Ramos (cell line): ENCODE data around the gene NHS.

Experiments used
- in situ Hi-C: fragments of 300-500 bp; cut with MboI; formaldehyde crosslinking; loops from one replicate; pipeline ENCODE4 v1.14.3; 2022; ENCODE audit warnings: low sequenced_read_pairs; ENCODE audit not compliant: unreplicated experiment

Gene NHS

DNA sequence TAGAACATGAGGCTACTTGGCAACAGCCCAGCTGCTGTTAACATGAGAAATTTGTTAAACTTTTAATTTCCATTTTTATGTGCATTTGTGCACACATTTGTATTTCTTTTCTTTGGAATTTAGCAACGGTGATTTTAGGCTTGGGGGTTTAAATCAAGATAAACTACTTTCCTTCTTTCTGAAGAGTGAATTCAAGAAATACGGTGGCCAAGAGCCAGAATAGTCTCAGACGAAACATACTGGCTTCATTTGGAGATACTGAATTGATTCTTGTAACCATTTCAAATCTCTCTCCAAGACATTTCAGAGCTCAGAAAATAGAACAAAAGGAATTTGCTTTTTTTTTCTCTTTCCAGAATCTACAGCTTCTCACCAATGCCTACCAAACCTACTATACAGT is 228.2 kb downstream of the NHS start:
- in situ Hi-C loops, result no loop called here

DNA sequence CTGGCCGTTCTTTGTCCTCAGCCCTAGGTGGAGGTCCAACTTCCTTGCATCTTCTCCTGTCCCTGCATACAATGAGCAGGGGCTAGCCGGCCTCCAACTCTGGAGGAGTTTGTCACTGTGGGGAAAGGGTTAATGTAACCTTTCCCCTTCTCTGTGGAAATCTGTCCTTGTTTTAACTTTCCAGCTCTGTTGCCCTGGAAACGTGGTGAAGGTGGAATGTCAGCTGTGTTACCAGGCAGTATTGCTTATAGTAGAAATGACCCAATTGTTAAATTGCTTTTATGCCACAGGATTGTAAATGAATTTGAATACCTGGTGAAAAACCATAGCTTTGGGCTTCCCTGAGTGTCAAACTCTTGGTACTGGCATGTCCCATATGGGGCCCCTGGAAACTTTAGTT is 230.7 kb downstream of the NHS start:
- in situ Hi-C loops, result no loop called here

DNA sequence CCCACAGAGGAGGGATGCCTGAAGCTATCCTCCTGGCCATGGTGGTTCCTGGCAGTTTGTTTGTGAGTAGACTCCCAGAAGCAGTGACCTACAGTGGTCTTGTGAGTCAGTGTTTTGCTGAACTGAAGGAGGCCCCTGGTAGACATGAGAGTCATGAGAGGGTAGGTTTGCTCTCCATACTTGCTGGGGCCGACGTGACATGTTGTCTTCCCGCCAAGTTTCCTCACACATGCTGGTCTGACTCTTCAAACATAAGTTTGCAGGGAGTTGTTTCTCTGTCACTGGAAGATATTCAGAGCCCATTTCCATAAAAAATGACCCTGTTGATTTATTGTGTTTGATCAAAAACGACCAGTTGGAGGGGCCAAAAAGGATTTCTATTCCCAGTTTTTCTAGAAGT is 231.2 kb downstream of the NHS start:
- in situ Hi-C loops, result no loop called here

DNA sequence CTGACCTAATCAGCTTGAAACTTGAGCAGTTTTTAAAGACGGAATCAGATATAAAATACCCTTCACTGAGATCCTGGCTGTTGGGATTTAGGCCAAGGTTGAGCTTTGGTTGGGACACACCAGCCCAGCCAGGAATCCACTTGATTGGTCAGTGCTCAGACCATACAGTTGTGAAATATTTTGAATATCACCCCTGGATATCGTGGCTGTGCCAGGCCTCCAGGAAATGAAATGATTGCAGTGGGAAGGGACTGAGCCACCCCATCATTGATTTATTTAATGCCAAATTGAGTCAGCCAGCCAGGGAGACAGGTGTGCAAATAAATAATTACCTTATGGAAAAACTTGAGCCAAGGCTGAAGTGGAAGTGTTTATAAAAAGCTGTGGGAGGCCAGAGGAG is 233.9 kb downstream of the NHS start:
- in situ Hi-C loops, result no loop called here

DNA sequence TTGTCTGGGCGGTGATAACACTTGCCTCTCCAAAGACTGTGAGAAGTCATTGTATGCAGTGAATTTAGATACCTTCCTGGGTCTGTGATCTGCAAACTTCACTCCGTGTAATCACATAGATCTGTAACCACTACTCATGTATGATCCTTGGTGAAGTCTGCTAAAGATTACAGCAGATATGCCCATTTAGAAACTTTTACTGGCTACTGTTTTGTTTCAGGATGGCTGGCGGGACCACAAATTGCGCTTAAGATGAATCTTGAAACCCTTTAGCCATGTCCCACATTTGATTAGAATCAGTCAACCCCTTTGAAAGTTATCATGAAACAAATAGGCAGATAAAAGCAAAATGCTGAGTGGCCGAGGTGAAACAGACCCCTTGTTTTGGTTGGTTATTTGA is 235.8 kb downstream of the NHS start:
- in situ Hi-C loops, result no loop called here

DNA sequence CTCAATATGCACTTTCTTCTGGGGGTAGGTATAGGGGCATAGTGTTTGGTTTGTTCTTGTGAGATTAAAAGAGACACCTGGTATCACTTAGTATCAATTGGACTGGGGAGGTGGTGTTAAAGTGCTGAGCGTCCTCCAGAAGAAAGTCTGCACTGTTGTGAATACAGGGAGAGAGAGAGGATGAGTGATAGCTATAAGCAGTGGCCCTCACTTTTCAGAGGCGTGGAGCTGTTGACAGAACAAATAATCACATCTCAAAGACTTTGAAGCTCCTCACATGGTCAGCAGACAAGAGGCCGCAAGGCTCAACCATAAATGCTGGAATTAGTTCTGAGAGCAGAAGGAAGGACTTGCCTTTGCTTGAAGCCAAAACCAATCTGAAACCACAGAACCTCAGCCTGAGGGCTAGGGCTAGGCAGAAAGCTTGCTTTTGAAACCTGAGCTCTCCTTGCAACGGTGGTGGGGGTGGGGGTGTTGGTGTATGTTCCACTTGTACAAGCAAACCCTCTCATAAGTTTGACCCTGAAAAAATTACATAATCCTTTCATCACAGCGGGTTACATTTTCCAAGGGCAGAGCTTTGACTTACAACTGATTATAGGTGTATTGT is 239.1 kb downstream of the NHS start:
- in situ Hi-C loops, result no loop called here

DNA sequence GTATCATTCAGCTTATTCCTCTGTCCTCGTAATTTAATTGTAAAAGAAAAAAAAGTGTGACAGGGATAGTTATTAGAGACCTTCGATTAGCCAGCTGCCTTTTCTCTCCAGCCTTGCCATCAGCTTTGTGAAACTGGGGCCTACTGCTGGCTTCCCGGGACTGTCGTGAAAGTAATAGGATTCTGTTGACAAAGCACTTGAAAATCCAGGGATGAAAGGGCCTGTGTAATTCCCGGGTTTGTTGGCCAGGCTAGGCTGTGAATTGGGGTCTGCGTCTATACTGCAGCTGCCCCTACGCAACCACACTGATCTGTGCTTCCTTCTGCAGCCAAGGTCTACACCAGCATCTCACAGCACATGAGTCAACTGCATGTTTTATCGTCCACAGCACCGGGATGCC is 241.9 kb downstream of the NHS start:
- in situ Hi-C loops, result no loop called here

DNA sequence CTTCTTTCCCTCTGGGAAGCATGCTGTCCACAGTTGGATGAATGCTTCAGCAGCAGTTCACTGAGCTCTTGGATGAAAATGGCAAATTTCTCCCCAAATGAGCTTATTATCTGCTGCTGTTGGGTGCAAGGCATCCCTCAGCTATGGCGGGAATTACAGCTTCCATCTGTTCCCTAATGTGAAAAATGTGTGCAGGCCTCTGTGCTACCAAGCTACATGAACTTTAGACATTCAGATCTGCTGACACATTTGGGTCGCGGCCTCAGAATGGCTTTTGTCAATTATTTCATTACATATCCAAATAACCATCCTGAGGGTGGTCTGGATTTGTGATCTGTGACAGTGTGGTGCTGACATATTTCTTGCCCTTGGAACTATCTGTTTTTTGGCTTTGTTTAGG is 242.8 kb downstream of the NHS start:
- in situ Hi-C loops, result no loop called here

DNA sequence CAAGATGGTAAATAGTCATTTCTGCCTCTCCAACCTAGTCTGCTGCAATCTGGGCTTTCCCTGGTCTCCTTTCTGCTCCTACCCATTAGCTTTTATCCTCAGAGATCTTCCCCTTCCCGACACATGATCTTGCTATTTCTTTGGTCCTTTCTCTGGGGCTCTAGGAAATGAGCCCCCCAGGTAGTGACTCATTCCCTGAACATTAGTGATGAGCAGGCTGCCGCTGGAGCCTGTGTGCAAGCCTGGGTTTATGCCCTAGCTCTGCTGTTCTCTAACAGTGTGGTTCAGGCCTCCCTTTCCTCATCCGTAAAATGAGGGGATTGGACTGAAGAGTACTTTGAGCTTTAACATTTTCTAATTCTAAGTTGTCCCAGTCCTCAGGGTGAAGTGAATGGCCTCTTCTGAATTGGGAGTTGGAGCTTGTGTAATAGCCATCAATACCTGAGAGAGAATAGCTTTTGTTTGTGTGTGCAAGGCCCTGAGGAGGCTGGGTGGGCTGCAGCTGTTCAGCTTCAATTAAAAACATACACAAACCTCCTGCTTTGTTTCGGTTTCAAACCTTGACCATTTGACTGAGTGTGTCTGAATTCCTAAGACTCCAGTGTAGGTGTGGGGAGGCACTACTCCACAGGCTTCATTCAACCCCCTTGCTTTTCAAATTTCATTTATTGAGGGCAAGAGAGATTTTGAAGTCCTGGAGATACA is 246.7 kb downstream of the NHS start:
- in situ Hi-C loops, result no loop called here

DNA sequence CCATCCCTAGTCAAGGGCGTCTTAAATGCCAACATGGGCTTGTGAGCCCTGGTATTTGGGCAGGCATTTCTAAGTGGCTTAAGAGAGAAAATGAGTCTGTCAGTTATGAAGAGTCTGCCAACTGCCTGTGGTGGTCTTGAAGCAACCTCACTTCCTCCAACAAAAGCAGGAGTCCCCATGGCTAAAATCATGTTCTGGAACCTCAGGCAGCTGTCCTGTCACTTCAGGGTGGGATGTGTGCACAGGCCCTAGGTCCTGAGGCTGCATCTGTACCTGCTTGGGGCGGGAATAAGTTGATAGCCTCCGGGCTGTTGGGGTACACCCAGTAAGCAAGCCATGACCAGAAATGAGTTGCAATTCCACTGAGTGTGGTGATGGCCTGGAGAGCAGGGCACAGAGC is 247.3 kb downstream of the NHS start:
- in situ Hi-C loops, result no loop called here

DNA sequence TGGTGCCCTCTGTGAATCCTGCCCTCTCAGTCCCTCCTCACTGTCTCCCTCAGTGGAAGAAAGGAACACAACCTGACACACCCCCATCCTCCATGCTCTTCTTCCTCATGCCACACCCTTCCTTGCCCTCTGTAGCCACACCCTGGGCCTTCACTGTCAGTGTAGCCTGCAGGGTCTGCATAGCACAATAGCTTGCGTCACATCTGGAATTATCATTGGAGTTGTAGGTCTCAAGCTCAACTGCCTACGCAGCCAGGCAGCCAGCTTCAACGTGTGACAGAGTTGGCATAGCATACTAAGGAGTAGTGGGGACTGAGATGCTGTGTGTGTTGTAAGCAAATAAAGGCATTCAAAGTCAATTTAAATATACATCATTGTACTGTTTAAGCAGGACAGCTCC is 248.8 kb downstream of the NHS start:
- in situ Hi-C loops, result no loop called here

DNA sequence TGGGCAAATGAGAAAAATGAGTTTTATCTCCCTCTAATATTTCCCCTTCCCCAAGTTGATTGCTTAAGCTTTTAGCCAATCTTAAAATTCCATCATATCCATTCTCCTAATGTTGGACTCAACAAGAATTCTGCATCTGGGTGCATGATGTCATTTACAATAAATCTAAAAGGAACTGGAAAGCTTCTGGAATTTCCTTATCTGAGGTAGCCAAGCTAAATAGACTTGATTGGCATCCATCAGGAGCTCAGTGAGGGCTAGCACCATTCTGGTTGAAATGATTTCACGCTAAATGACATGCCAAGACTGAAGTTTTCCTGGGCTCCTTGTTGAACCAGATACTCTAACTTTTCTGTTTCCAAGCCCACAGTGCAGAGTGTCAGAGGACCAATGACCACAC is 252.0 kb downstream of the NHS start:
- in situ Hi-C loops, result no loop called here

DNA sequence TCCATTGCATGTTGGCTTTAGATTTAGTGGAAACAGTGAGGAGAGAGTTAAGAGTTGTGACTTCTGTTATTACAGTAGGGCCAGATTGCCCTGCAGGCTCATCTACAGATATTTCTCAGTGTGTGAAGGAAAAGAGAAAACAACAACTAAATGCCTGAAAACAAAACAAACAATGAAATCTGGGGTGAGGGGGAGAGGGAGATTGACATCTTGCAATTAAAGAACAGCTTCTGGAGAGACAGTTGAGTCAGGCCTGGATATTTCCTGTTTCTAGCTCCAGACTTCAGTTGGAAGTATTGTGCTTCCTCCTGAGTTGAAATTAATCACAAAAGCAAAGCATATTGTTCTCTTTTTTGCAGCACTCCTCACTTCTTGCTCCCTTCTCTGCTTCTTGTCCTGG is 254.0 kb downstream of the NHS start:
- in situ Hi-C loops, result no loop called here

DNA sequence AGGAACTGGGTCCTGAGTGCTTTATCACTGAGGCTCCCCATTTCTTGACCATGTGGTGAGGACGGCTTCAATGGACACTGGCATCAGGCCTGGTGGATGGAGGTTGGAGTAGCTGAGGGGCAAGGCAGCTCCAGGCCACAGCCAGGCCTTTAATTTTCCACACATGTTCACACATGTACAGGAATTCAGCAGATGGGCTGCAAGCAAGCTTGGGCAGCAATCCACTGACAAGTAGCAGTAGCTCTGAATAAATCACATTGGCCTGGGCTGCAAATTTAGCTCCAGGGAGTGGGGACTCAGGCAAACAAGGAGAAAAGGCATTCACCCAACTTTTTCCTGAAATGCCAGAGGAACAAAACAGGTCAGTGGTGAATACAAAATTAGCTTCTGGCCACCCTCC is 254.5 kb downstream of the NHS start:
- in situ Hi-C loops, result no loop called here

DNA sequence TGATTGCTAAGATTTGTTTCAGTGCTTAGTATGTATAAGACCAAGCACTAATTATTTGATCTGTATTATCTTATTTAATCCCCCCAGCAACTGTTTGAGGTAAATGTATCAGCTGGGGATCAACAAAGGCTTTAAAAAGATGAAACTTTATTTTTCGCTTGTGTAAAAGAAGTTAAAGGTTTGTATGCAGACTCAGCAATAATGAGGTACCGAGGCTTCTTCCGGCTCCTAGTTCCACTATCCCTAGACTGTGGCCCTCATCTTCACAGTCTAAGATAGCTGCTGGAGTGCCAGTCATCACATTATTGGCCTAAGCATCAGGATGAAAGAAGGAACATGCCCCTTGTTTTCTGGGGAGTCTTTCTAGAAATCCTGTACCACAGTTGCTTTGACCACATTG is 256.6 kb downstream of the NHS start:
- in situ Hi-C loops, result no loop called here

DNA sequence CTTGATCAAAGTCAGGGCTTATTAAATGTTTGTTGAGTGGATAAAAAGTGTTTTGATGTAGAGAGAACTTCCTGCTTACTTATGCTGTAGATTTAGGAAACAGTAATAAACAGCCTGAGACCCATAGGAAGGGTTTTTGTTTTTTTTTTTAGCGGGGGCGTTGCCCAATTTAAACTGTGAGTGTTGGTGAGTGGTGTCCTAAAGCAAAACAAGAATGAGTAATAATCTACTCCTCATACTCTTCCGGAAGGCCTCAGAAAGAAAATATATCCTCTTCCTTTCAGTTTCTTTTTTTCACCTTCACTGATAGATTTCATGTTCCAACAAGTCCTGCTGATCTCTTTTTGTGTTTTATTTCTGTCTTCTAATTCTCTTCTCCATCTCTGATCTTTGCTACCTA is 257.9 kb downstream of the NHS start:
- in situ Hi-C loops, result no loop called here

DNA sequence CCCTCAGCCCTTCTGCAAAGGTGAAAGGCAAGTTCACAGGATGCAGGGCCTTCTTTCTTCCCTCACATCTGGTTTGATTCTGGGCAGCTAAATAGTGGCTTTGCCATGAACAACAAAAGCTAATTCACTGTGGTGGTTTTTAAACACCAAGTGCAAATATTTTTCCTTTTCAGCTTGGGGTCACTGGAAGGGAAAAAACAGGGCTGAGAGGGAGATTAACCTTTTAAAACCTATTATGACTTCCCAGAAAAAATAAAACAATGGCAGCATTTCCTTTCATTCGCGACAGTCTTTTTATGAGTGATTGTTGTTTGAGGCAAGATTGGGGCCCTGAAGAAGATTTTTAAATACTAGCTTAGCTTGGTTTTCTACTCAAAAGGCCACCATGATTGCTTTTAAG is 258.5 kb downstream of the NHS start:
- in situ Hi-C loops, result no loop called here

DNA sequence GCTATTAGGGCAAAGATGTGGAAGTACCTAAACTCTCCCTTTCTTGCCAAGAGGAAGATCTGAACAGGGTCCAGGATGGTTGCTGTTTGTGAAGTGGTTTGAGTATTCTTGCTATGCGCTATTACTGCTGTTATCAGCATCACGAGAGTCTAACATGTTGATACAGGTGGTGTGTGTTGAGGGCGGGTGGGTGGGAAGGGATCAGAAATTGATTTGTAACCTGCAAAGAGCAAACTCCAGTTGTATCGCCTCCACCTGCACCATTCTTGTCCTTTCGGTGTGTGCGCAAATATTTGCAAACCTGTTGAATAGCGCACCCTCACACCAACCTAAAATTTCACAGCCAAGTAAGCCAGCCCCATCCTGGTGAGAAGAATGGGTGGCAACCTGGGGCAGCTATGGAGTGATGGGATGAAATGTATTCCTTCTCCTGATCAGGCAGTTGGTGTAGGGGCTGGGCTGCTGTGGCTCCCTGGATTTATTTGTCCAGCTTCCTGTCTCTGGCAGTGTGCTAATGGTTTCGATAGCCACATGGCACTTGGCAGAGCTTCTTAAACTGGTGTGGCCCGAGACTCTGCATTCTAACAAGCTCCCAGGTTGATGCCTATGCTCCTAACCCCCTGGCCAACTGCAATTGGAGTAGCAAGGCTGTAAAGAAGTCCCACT is 259.7 kb downstream of the NHS start:
- in situ Hi-C loops, result no loop called here

DNA sequence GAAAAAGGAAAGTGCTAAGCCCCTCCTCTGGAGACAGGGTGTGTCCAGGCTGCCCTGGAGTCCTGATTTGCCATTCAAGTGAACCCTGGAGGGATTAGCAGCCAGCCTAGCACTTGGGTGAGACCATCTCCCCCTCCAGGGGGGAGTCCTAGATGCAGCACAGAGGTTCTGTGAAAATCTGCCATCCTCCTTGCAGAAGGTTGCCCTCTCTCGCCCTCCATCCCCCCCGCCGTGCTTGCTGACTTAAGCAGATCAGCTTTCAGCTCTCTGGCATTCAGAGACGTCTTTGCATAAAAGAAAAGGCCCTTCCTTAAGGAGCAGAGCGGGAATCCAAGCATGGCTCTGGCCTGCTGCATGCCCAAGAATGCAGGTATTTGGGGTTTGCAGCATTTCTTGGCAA is 260.2 kb downstream of the NHS start:
- in situ Hi-C loops, result no loop called here

DNA sequence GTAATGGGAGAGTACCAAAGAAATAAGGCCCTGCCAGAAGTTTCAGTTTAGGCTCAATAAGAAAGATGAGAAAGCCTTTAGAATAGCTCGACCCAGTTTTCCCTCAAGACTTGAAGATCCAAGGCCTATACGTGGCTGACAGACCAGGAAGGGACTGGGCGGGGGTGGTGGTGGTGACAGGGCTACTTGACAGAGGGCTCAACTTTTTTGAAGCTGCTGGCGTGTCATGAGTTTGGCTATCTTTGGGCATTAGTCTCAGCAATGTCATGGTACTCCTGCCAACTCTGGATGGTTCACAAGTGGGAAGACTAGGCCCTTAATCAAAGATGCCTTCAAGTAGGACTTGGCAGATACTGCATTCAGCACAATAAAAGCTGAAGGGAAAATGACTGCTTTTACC is 262.2 kb downstream of the NHS start:
- in situ Hi-C loops, result no loop called here

DNA sequence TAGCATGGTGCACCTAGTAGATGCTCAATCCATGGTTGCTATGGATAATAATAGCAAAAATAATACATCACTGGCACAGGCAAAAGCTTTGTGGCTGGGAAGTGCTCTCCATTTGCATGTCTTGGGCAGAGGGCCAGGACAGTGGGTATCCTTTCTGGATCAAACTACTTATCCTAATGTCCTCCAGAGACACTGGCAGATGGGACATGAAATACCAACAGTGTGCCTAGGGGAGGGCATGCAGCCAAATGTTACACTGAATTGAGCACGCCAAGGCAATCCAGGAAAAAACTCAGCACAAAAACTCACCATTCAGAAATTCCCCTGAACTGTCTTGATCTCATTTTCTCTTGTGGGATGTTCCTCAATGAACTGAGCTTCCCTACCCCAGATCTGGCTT is 263.7 kb downstream of the NHS start:
- in situ Hi-C loops, result no loop called here

DNA sequence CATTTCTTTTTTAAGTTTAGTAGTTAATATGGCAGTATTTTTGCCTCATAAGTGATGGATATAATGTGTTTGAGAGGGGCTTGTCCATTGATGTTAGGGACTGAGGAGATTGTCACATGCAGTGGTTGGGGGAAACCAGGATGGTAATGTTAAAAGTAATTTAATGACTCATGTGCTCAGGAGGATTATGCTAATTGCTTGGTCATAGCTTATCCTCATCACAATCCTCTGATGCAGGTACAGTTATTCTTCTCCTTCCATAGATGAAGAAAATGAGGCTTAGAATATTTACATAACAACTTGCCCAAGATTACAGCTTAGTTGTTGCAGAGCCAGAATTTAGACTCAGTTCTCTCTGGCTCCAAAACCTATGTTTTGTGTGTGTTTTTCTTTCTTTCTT is 267.9 kb downstream of the NHS start:
- in situ Hi-C loops, result no loop called here
